HG02870 (cell line): ENCODE measurements around the gene ZNF710.

Source experiments
- ATAC-seq: cut with Tn5 transposase; IDR thresholded peaks from one replicate; pipeline ENCODE4 v1.9.1; 2021; ENCODE audit warnings: mild to moderate bottlenecking, moderate library complexity; ENCODE audit not compliant: unreplicated experiment

The ZNF710 gene

GRCh38 chr15:90037961-90038631 is 37.0 kb downstream of the ZNF710 start:
- peak; percentile 79 for ATAC-seq

GRCh38 chr15:90038632-90039095 is 37.5 kb downstream of the ZNF710 start:
- ATAC-seq, result no peak

GRCh38 chr15:90039996-90040395 is 38.9 kb downstream of the ZNF710 start:
- ATAC-seq, result no peak

- ATAC-seq, result no peak
These were observed 39.5 kb downstream of the ZNF710 start for GRCh38 chr15:90040618-90041017.

- ATAC-seq, result no peak
These were observed 41.2 kb downstream of the ZNF710 start for GRCh38 chr15:90042356-90042755.

GRCh38 chr15:90042766-90043529 is 41.8 kb downstream of the ZNF710 start:
- ATAC-seq, result no peak

GRCh38 chr15:90043530-90044010 is 42.4 kb downstream of the ZNF710 start:
- ATAC-seq, result no peak

- no peak for ATAC-seq
These were observed 43.1 kb downstream of the ZNF710 start for GRCh38 chr15:90044191-90044590.

- ATAC-seq, result no peak
These were observed 43.8 kb downstream of the ZNF710 start for GRCh38 chr15:90044916-90045371.

GRCh38 chr15:90046289-90046688 is 45.2 kb downstream of the ZNF710 start:
- no peak for ATAC-seq

- ATAC-seq, result no peak
These were observed 45.8 kb downstream of the ZNF710 start for GRCh38 chr15:90046911-90047392.

- ATAC-seq, result no peak
These were observed 46.9 kb downstream of the ZNF710 start for GRCh38 chr15:90047956-90048575.

GRCh38 chr15:90049030-90049429 is 47.9 kb downstream of the ZNF710 start:
- ATAC-seq, result no peak

- no peak for ATAC-seq
These were observed 48.8 kb downstream of the ZNF710 start for GRCh38 chr15:90049666-90050604.

- ATAC-seq, result no peak
These were observed 50.8 kb downstream of the ZNF710 start for GRCh38 chr15:90051874-90052273.

GRCh38 chr15:90053685-90054466 is 52.8 kb downstream of the ZNF710 start:
- ATAC-seq, result no peak

- no peak for ATAC-seq
These were observed 53.5 kb downstream of the ZNF710 start for GRCh38 chr15:90054618-90055097.

- no peak for ATAC-seq
These were observed 54.1 kb downstream of the ZNF710 start for GRCh38 chr15:90055182-90055581.

- no peak for ATAC-seq
These were observed 55.4 kb downstream of the ZNF710 start for GRCh38 chr15:90056529-90056928.
